ENCODE results near the gene MREG. TPM values are rescaled to one million over a fixed set of nuclear protein-coding genes. Genes with fewer than 3 reads are reported as not detected.

The MREG gene
- 0.71 and 1.2 TPM in 2 replicates for total RNA-seq

DNA sequence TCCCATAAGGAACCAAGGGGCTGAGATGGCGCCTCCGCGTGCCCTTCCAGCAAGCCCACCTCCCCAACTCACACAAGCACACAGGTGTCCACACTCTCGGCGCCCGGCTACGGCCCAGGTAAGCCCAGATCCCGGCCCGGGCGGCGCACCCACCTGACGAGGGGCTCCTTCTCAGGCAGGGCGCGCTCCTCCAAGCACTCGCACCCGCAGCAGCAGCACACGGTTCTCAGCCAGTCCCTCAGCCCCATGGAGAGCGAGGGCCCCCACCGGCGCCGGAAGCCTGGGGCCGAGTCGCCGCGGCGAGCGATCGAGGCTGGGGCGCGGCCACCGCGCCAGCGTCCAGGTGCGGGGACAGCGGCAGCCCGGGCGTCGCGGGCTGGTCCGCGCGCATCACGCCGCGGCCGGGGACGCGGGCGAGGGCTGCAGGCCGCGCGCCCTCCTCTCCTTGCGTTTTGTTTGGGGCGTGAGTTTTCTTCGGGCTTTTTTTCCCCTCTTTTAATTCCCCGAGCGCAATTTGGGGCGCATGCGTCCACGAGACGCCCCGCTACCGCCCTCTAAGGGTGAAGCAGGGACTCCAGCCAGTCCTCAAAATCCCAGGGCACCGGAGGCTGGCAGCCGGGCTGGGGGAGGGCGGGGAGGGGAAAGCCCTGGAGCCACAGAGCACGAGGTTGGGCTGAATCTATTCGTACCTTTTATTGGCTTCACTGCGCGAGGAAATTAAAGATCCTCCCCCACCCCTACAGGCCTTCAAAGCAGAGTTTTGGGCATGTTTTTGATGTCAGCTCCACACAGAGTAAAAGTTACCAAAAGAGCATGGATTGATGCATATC, at the start of gene MREG:
Gene MREG (minus strand): TSS at position 472 of the 830 bp plus-strand sequence. CDS start 224 bp downstream, at position 248.

Other genes with a start within 250 kb of the MREG start
- gene PECR, start 68.3 kb upstream of the MREG start, total RNA-seq: 14.6 and 16.6 TPM in 2 replicates
- 0.09 and 0.14 TPM in 2 replicates for gene TMEM169, start 68.4 kb upstream of the MREG start, total RNA-seq
- gene XRCC5, start 95.8 kb upstream of the MREG start, total RNA-seq: 172 and 190 TPM in 2 replicates

Measured in smooth muscle cell of bladder (primary cell).